Measurements from ENCODE around the gene DTX3L.

DTX3L gene

GRCh38 chr3:122606330-122606729, 42.2 kb downstream of the DTX3L start:
- no peak for DNase-seq (ENCODE audit: low read depth)

- DNase-seq (ENCODE audit: low read depth), result no peak
These were observed 44.8 kb downstream of the DTX3L start for GRCh38 chr3:122608916-122609315.

GRCh38 chr3:122609798-122610559, 45.8 kb downstream of the DTX3L start:
- DNase-seq (ENCODE audit: low read depth), result no peak

GRCh38 chr3:122612696-122613095, 48.6 kb downstream of the DTX3L start:
- no peak for DNase-seq (ENCODE audit: low read depth)

GRCh38 chr3:122615303-122615702, 51.2 kb downstream of the DTX3L start:
- DNase-seq (ENCODE audit: low read depth), result no peak

GRCh38 chr3:122618614-122619013, 54.5 kb downstream of the DTX3L start:
- DNase-seq (ENCODE audit: low read depth), result no peak

- no peak for DNase-seq (ENCODE audit: low read depth)
These were observed 54.9 kb downstream of the DTX3L start for GRCh38 chr3:122619040-122619439.

- DNase-seq (ENCODE audit: low read depth), result no peak
These were observed 56.3 kb downstream of the DTX3L start for GRCh38 chr3:122620399-122620798.

GRCh38 chr3:122621112-122621511, 57.0 kb downstream of the DTX3L start:
- DNase-seq (ENCODE audit: low read depth), result no peak

- no peak for DNase-seq (ENCODE audit: low read depth)
These were observed 59.1 kb downstream of the DTX3L start for GRCh38 chr3:122623031-122623829.

Data from activated gamma-delta T cell treated with anti-CD3 and anti-CD28 coated beads, Interleukin-2, amount 50 U/mL, for 16 hours (primary cell).